IPS-NIHi11 (cell line): ENCODE data around the gene STAG3.
A peak's percentile ranks its signal among the peaks of the same experiment; 100 is the strongest.

ENCODE experiments used
- DNase-seq: peaks from one replicate; pipeline ENCODE4 v3.0.0; 2012; ENCODE audit warnings: mixed read lengths, low spot score

The STAG3 gene

DNA sequence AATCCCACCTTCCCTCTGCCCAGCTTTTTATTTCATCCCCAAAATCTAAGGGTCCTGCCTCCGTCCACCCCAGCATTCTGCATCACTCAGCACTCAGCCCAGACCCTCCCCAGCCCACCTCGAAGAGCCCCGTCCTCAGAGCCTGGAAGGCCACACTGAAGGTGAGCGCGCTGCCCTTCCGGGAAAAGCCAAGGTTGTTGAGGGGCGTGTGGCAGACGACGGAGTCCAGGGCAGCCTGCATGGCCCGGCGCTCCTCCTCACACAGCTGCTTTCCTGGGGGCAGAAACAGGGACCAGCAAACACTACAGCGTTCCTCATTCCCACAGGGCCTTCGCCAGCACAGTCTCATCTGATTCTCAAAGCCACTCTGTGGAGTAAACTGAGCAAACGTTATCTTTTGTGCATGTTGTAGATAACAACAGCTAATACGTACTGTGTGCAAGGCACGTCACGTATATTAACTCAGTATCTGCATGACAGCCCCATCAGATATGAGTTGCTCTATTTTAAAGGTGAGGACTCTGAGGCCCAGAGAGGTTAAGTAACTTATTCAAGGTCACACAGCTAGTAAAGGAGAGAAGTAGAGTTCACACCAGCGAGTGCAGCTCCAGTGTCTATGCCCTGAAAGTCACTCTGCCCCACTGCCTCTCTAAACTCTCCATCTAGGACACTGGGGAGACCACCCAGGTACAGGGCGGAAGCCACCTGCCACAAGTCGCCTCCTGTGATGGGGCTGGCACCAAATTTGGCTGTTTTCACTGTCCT, 22.0 kb upstream of the STAG3 start:
- no peak for DNase-seq

DNA sequence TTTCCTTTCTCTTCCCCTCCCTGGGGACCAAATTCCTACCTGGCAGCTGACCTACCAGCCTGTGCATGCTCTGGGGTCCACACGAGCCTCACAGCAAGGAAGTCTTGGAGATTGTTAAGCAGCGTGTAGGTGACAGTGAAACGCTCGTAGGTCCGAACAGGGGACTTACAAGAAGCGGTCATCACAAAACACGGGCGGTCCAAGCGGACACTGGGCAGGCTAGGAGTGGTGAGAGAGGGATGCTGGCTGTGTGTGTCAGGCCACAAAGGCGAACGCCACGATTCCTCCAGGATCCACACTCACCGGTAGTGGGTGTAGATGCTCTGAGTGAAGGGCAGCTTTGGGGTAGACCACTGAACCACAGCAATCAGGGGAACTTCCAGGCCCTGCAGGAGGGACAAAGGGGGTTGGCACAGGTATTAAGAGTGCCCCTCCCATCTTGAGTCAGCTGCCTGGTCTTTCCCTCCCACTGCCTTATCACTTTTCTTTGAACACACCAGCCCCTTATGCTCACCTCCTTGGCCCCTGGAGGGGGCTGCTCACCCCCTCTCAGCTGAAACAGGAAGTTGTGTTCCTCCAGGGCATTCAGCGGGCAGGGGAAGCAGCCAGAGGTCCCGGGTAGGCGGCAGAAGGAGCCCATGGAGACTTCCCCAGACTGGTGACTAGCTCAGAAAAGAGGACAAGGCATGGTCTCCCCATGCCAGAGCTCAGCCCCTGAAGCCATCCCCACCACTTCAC, 21.2 kb upstream of the STAG3 start:
- no peak for DNase-seq

DNA sequence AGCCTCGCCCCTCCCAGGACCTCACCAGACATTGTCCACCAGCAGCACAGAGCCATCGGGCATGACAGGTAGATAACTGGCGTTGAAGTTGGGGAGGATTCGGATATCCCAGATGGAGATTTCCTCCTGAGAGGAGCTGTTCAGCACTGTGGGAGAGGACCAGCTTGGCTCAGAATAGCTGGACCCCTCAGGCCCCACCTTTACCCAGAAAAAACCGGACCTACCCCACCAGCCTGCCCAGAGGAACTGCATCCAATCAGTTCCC, 20.7 kb upstream of the STAG3 start:
- no peak for DNase-seq

DNA sequence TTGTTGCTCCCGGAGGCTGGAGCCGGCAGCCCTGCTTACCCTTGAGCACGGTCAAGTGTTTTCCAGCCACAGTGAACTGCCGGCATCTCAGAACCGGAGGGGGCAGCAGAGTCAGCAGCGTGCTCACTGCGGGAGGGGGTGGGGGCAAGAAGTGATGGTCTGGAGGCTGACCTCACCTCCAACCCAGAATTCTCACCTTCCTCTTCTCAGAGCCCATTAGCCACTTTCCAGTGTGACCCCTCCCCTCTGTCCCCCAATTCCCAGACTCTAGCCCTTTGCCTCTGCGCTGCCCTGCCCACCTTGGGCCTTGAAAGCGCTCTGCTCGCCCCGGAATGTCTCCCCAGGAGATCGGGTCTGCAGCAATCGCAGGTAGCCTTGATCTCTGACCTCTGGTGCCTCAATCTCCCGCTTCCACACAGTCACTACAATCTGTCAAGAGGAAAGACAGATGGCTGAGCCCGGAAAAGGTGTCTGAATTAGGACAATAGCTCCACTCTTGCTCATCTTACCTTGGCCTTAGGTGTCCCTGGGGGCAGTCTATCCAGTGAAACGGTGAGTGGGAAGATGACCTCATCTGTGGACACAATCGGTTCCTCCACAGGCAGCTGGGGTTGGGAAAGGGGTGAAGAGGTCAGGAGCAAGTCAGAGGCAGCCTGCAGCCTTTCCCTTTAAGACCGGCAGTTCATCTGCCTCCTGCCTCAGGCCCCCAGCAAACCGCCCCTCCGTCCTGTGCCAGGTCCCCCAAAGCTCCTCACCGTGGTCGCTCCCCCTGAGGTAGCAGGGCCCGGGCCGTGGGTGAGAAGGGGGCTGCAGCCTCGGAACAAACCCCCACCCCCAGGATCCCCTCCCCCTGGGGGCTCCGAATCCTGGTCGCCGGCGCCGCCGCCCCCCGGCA, 20.1 kb upstream of the STAG3 start:
- DNase-seq, result peak; percentile 48

DNA sequence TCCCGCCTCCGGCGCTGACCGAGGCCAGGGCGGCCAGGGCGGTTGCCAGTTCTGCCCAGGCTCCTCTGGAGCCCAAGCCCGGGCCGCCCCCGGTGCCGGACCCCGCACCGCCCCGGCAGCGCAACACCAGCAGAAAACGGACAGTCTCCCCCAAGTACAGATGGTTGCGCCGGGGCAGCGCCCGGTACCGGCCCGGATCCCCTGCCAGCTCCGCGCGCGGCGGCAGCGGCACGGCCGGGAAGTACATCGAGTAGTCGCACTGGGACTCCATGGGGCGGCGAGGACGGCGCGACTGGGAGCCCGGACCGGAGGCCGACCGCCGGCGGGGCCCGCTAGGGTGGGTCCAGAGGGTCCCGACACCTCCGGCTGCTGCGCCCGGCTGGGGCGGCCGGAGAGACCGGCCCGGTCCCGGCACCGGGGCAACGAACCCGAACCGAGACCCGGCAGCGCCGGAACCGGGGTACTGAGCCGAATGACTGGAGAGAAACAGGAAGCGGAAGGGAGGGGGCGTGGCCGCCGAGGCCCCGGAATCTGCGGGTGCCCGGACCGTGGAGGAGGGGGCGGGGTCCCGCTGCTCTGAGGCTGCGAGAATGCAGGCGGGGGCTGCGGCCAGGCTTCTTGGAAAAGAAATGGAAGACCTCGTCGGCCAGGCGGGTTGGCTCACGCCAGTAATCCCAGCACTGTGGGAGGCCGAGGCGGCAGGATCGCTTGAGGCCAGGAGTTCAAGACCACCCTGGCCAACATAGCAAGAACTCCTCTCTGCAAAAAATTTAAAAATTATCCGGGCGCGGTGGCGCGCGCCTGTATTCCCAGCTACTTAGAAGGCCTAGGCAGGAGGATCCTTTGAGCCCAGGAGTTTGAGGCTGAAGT, 19.3 kb upstream of the STAG3 start, which contains the start of gene TRAPPC14:
Gene TRAPPC14 (minus strand): TSS at position 495 of the 870 bp plus-strand sequence. CDS start 224 bp downstream, at position 271.
- peak; percentile 99 for DNase-seq

DNA sequence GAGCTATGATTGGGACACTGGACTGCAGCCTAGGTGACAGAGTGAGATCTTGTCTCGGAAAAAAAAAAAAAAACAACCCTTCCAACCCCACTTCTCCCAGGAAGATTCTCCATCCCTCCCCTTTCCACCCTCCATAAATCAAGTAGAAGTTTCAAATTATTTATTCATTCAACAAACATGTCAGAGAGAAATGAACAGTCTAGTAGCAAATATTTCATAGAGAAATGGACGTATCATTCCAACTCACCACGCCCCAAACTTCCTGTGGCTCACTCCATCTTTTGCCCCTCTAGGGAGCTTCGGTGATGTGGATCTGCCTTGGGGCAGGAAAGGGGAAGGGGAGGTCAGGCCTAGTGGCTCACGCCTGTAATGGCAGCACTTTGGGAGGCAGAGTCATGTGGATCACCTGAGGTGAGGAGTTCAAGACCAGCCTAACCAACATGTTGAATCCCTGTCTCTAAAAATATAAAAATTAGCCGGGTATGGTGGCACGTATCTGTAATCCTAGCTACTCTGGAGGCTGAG, 18.6 kb upstream of the STAG3 start:
- DNase-seq, result no peak

DNA sequence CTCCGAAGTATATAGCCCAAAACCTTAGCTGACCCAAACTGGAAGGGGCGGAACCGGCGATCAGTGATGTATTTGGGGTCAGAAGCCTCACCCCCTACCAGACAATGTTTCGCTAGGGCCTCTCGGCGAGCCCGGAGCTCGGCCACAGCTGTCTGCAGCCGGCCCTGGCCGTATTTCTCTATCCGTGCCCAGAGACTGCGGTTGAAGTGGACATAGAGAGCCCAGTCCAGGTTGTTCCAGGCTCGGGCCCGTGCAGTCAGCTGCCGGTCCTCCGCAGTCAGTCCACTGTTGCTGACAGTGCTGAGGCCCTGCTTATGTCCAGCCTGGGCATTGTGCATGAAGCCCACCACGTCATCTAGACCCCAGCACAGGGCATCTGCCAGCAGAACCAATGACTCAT, 17.7 kb upstream of the STAG3 start:
- DNase-seq, result no peak

DNA sequence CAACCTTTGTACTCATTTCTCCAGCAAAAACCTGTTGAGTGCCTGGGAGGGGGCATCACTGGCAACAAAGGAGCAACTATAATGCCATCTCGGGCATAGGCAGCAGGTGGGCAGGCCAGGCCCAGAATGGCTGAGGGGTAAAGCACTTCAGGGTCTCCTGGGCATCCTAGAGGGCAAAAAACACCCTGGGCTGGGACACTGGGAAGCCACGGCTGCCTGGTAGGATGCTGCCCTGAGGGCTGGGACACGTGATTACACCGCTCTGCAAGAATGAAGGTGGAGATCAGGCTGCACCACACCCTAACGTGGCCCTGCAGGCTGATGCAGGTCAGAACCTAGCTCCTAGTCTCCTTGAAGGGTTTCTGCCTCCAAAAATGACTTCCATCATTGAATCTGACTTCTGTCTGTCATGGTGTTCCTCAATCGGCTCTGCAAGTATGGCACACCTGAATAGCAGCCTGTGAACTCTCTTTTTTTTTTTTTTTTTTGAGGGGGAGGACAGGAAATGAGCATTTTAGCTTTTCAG, 14.6 kb upstream of the STAG3 start:
- DNase-seq, result no peak

DNA sequence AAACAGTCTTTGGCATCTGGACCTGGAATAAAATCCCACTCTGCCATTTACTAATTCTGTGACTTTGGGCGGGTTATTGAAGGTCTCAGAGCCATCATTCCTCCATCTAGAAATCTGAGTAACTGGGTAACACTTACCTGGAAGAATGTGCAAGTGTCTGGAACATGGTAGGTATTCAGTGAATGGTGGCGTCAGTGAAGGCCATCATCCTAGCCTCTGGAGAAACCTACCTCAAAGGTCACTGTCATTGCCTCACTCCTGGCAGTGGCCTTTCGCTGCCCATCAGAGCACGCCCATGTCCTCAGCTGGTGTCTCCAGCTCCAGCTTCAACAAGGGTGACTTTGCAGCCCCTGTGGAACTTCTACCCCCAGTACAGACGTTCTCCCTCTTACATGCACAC, 13.8 kb upstream of the STAG3 start:
- DNase-seq, result no peak

DNA sequence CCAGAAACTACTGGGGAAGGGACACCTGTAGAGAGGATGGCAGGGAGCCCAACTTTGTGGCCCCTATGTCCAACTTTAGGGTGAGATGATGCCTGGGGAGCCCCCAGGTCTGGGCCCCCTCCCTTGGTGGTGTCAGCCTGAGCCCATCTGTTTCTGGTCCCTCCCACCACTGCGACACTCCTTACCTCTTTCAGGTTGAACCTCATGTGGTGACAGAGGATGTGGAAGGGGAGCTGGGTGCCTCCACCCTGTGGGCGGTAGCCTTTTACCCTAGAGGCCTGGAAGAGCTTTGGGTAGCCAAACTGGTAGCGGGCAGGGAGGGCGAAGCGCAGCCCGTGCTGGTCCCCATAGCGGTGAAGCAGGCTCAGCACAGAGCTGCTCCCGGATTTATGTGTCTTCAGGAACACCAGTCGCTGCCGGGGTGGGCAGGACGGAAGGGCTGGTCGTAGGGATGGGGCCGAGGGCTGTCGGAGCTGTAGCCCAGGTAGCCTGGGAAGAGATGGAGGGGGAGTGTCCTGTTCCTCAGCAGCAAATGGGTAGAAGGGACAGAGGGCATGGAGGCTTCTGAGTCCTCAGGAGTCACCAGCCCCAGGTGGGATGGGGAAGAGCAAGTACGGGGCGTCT, 11.3 kb upstream of the STAG3 start:
- DNase-seq, result no peak

DNA sequence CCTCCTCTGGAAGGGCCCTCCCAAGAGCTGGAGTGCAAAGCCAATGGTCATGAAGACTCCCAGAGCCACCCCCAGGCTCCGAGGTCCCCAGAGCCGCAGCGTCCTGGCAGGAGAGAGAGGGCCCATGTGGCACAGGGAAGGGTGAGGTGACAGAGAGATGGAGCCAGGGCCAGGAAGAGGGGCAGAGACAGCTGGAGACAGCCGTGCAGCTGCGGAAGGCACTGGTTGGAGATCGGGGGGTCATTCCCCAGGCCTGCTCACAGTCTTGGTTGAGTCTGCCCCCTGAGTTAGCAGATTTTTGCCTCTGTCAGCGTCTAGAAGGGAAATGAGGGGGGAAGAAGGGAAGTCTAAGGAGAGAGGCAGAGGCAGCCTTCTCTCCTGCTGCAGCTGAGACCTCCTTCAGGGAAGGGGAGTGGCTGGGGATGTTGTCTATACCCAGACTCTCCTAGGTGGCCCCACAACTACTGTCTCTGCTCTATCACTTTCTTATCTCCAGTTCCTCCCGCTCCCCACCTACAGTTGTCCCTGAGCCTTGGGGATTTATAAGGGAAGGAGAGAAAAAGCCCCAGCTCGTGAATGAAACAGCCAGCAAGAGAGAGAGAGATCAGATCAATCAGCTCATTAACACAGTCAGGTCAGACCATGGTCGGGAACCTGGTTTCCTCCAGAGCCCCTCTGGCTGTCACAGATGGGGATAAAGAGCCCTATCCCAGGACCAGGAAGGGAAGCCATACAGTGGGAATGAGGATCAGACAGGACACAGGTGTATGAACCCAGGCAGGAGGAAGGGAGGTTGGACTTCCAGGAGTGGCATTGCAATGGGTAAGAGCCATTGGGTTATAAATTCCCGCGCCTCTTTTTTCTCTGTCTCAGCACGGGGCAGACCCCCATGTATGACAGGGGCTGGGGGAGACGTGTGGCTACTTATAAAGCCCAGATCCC, 10.5 kb upstream of the STAG3 start:
- no peak for DNase-seq

DNA sequence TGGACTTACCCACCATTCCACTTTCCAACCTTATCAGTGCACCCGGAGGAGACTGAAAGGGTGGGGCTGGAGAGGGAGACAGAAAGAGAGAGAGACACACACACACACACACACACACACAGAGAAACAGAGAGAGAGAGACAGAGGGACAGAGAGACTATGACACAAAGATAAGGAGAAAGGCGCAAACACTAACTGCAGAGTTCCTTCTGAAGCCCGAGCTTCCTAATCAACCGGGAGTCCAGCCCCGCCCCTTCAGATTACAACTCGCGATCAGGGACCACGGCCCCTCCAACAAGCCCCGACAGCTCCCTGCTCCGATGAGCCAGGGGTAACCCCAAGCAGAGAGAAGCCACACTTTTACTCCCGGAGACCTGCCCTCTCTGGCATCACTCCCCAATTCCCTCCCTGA, 9.8 kb upstream of the STAG3 start:
- no peak for DNase-seq

DNA sequence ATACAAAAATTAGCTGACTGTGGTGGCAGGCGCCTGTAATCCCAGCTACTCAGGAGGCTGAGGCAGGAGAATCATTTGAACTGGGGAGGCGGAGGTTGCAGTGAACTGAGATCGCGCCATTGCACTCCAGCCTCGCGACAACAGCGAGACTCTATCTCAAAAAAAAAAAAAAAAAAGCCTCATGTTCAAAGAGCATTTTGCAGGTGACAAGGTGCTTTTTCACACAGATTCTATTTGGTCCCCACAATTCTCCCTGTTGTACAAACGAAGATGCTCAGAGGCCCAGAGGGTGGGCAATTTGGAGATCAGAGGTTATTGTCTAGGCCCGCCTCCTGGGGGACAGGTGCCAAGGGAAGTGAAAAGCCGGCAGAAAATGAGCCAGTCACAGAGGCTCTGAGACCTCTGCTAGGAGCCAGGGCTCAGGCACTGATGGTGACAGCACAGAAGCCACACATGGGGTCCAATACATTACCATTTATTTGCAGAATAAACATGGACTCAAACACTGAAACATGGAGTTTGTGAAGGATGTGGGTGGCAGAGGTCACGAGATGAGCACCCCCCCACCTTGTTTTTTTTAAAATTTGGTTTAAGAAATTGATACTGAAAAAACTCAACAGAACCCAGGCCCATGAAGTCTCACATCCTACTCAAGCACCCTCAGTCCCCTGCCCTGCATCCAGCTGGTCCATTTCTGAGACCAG, 8.4 kb upstream of the STAG3 start:
- no peak for DNase-seq

DNA sequence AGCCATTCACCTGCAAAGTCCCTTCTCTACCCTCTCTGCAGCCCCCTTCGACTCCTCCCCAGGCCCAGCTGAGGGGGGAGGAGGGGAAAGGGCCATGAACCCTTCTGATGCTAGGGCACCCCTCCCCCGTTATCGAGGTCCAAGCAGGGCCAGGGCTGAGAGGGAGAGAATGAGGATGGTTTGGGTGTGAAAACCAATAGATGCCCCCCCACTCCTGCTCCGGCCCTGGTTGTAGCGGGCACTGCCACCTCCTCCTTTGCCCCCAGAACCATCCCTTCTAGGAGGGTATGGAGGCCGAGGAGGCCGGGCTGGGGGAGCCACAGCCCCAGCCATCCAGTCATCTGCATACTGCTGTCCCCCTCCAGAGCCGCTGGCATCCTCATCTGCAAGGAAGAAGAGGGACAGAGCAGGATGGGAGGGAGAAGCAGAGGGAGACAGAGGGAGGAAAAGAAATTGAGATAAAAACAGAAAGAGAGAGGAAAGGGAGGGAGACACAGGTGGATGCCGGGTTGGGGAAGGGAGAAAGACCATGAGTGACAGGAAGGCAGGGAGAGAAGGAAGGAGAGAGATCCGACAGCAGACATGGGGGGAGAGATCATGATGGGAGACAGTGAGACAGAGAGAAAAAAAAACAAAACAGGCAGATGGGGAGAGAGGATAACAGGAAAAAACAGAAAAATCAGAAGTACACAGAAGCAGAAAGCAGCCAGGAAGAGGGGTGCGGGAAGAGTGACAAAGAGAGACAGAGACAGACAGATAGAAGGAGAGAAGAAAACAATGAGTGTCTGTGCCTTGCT, 7.4 kb upstream of the STAG3 start:
- DNase-seq, result no peak

DNA sequence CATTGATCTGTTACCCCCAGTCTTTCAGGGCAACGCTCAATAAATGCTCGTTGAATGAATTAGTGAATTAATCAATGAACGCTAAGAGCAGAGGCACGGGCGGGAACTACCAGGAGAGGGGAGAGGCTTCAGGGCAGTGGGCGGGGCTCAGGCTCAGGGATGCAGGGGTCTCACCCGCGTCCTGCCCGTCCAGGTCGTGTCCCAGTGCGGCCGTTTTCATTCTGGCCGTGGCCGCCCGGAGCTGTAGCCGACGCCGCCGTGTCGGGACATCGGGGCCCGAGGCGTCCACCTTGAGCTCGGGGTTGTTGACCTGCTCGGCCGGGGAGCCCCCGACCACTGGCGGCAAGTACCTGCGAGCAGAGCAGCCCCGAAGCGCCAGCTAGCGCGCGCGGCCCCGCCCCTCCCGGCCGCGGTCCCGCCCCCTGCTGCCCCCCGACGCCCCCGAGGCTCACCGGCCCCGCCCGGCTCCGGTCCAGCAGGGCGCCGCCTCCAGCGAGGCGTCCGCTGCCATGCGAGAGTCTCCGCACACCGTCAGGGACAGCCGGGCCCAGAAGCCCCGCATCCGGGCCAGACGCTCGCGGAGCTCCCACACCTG, 6.5 kb upstream of the STAG3 start:
- peak; percentile 79 for DNase-seq

DNA sequence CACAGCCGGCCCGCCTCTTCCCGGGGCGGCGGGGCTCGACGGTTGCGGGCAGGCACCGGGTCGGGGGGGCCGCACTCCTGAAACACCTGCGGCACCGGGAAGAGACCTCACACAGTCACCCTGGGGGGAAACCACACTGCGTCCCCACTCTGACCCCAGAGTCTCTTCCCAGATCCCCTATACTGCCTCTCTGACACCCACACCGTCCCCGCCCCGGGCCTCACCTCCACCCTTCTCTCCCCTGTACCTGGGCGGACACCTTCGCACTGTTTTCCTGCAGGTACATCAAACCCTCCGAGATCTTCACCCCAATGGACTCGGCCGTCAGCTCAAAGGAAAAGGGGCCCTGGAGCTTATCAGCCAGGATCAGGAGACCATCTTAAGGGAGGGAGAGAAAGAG, 5.9 kb upstream of the STAG3 start:
- DNase-seq, result no peak

DNA sequence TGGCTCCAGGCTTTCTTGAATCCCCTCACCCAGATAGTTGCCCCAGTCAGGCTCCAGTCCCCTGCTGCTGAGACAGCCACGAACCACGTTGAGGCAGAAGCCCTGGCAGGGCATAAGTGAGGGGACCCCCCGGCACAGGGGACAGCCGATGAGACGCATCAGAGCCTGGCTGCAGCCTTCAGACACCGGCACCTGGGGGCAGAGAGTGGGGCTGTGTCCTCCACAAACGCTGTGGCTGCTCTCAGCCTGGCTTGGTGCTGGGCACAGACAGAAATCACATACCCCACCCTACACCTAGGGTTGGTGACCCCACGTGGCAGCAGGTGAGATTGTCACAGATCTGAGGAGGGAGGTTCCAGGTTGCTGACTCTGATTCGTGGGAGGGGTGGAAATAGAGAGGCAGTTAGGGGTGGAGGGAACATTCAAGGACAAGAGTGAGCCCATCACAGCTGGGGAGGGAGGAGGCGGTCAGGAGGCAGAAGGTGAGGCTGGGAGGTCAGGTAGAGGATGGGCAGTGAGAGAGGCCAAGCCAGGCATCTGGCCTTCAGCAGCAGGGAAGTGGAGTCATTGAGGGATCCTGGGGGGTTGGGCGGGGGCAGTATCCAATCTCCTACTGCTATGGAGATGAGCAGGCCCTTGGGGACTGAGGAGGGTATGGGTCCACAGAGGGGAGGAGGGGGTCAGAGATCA, 3.8 kb upstream of the STAG3 start:
- DNase-seq, result no peak
